ENCODE results near the gene RNU5D-1. TPM values are rescaled to one million over a fixed set of nuclear protein-coding genes. Genes with fewer than 3 reads are reported as not detected.

RNU5D-1 gene
- total and polyA plus RNA-seq, 2 of the 13 experiments (the other 11 are each of a cell fraction or from before 2014, with no cell fraction given): 165 TPM; not detected in 1

- TF ChIP-seq CHD2 (IDR thresholded peaks at IDR 0.05; ENCODE audit: low read depth, low read length) (no peak), ARID5B (CRISPR knock-in tag; IDR thresholded peaks at IDR 0.05) (peak; percentile 20; the same call in 1 of the 2 replicates), HNF4A (CRISPR knock-in tag; IDR thresholded peaks at IDR 0.05) (0 out of 2 replicates have a peak, but pooled peaks have one; percentile 9), ZNF543 (CRISPR knock-in tag; IDR thresholded peaks at IDR 0.05) (no peak), FOXP4 (CRISPR knock-in tag; IDR thresholded peaks at IDR 0.05) (peak; percentile 67), ZBTB43 (CRISPR knock-in tag; conservative IDR thresholded peaks at IDR 0.05) (no peak), ZNF142 (CRISPR knock-in tag; IDR thresholded peaks at IDR 0.05) (no peak), AFF4 (CRISPR knock-in tag; IDR thresholded peaks at IDR 0.05) (no peak), ZNF329 (CRISPR knock-in tag; IDR thresholded peaks at IDR 0.05; ENCODE audit: low read depth) (no peak)
Measured at GRCh38 chr1:44707959-44708831, 22.8 kb downstream of the RNU5D-1 start (continued).

All from HepG2 (cell line).